GM18907 (cell line): ENCODE measurements around the gene OR6P1.

Experiments
- ATAC-seq: cut with Tn5 transposase; IDR thresholded peaks from one replicate; pipeline ENCODE4 v1.9.1; 2021; ENCODE audit warnings: mild to moderate bottlenecking, moderate library complexity; ENCODE audit not compliant: unreplicated experiment

The OR6P1 gene

DNA sequence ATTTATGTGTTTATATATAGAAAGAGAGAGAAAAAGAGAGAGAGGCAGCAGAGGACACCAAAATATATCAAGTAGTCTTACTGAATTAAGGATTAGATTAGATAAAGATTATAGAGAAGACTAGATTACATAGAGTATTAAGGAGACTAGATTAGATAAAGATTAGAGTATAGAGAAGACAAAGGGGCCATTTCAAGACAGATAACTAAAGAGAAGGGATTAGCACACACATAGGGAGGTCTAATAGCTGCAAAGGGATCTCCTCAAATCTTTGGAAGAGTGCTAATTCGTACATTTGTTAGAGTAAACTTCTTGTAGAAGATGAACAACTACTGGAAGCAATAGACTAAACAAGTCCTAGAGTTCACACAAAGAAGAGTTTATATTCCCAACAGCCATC is 50.4 kb downstream of the OR6P1 start:
- no peak for ATAC-seq

DNA sequence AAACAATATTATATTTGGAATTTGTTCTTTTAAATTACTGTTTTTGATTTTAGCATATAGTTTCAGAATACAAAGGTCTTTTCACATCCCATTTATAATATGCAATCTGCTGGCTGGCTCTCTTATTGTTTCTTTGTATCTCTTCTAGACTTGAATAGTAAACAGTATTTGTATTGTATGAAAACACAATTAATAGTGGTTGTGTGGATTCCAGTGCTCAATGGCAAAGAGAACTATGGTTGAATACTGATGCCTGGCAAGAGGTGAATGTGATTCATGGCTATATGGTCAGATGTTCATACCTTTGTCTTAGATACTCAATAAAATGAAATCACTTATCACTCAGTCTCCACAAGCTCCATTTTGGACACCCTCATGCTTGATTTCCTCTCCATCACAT is 53.4 kb downstream of the OR6P1 start:
- ATAC-seq: no peak
